Esophagus (tissue), 2 donors: ENCODE data around the gene S100A10. TPM values are rescaled to one million over a fixed set of nuclear protein-coding genes. Genes with fewer than 3 reads are reported as not detected.
A peak's percentile ranks its signal among the peaks of the same experiment; 100 is the strongest.

Experiments used
- H3K27ac ChIP-seq, 2 donors: one replicate each; pipeline ENCODE4 v1.5.1; 2013; ENCODE audit warnings: low read depth in 2 of 2, mild to moderate bottlenecking in 2 of 2, inconsistent platforms in 1 of 2, low read length in 1 of 2, moderate library complexity in 1 of 2
- H3K27me3 ChIP-seq, 2 donors: one replicate each; pipeline ENCODE4 v1.6.1; 2013; ENCODE audit warnings: low read length in 2 of 2, control low read depth in 1 of 2, mild to moderate bottlenecking in 1 of 2; ENCODE audit not compliant: insufficient read depth in 2 of 2, control insufficient read depth in 1 of 2
- H3K36me3 ChIP-seq, 2 donors: one replicate each; pipeline ENCODE4 v1.6.1; 2013; ENCODE audit warnings: low read length in 1 of 2; ENCODE audit not compliant: control insufficient read depth in 2 of 2, insufficient read depth in 2 of 2
- H3K4me1 ChIP-seq, 2 donors: one replicate each; pipeline ENCODE4 v1.6.1; 2013; ENCODE audit warnings: low read length in 1 of 2; ENCODE audit not compliant: control insufficient read depth in 2 of 2, insufficient read depth in 2 of 2
- H3K4me3 ChIP-seq, 2 donors: one replicate each; pipeline ENCODE4 v1.5.1; 2013; ENCODE audit warnings: low read length in 2 of 2, mild to moderate bottlenecking in 2 of 2, low read depth in 1 of 2, moderate library complexity in 1 of 2
- H3K9me3 ChIP-seq, 2 donors: one replicate each; pipeline ENCODE4 v1.6.1; 2013; ENCODE audit warnings: mild to moderate bottlenecking in 2 of 2, low read depth in 1 of 2, low read length in 1 of 2, moderate library complexity in 1 of 2; ENCODE audit not compliant: control insufficient read depth in 2 of 2, insufficient read depth in 1 of 2
- WGBS, 2 donors: extraction: QIAGEN DNeasy Blood & Tissue Kit; methylation state at CpG; one replicate each; pipeline ENCODE4 v1.1.7; 2013; 5-methylcytosine and 5-hydroxymethylcytosine counted together
- polyA plus RNA-seq, 2 donors: library from polyadenylated mRNA; stranded (reverse); fragments of 200-250 nt; gene quantifications; one replicate each; pipeline ENCODE4 v1.2.3, GENCODE V29; 2013
- donor health status: healthy with polysubstance abuse.
- donor health status: Bipolar disorder and iron deficiency.

The S100A10 gene
- polyA plus RNA-seq, 2 donors = 1,247 to 2,455 TPM

- Histone ChIP-seq H3K9me3 (no peaks in the 10 kb centered on the region), H3K36me3 (no peaks in the 10 kb centered on the region), H3K4me1 (no peaks in the 10 kb centered on the region), H3K4me3 (no peak overlapping the region), H3K27ac (no peak overlapping the region), H3K27me3 (no peaks in the 10 kb centered on the region)
- 78 to 86% methylated on average over 3 of the region's 3 CpGs for WGBS, 2 donors
Measured at GRCh38 chr1:151956957-151957497, 36.6 kb downstream of the S100A10 start.

- no peak overlapping the region for H3K27ac ChIP-seq
- 73 to 91% methylated on average over 7 of the region's 7 CpGs for WGBS, 2 donors
- H3K9me3 ChIP-seq = no peaks in the 10 kb centered on the region
- H3K27me3 ChIP-seq = no peaks in the 10 kb centered on the region
- H3K4me1 ChIP-seq = no peaks in the 10 kb centered on the region
- H3K36me3 ChIP-seq = no peaks in the 10 kb centered on the region
- no peak overlapping the region for H3K4me3 ChIP-seq
Measured at GRCh38 chr1:151953409-151954094, 40.1 kb downstream of the S100A10 start.

GRCh38 chr1:151952811-151953210 lies 40.8 kb downstream of the S100A10 start:
- WGBS, 2 donors = 77 to 81% methylated on average over 1 of the region's 1 CpG
- no peaks in the 10 kb centered on the region for H3K36me3 ChIP-seq
- H3K27ac ChIP-seq = no peak overlapping the region
- H3K4me3 ChIP-seq = no peak overlapping the region
- H3K4me1 ChIP-seq = peaks cover 0 to 2% of the 10 kb centered on the region in 2 donors
- no peaks in the 10 kb centered on the region for H3K27me3 ChIP-seq
- no peaks in the 10 kb centered on the region for H3K9me3 ChIP-seq

GRCh38 chr1:151949371-151950193 lies 44.1 kb downstream of the S100A10 start:
- Histone ChIP-seq H3K4me1 (peaks cover 3% of the 10 kb centered on the region in 2 donors), H3K36me3 (no peaks in the 10 kb centered on the region), H3K27ac (no peak overlapping the region), H3K9me3 (no peaks in the 10 kb centered on the region), H3K4me3 (no peak overlapping the region), H3K27me3 (no peaks in the 10 kb centered on the region)
- 95% methylated on average over 18 of the region's 18 CpGs for WGBS, 2 donors

- Histone ChIP-seq H3K27ac (no peak overlapping the region), H3K36me3 (no peaks in the 10 kb centered on the region), H3K9me3 (no peaks in the 10 kb centered on the region), H3K27me3 (no peaks in the 10 kb centered on the region), H3K4me3 (no peak overlapping the region), H3K4me1 (peaks cover 3 to 7% of the 10 kb centered on the region in 2 donors)
- 58 to 66% methylated on average over 1 of the region's 1 CpG for WGBS, 2 donors
Measured at GRCh38 chr1:151948506-151948905, 45.2 kb downstream of the S100A10 start.

DNA sequence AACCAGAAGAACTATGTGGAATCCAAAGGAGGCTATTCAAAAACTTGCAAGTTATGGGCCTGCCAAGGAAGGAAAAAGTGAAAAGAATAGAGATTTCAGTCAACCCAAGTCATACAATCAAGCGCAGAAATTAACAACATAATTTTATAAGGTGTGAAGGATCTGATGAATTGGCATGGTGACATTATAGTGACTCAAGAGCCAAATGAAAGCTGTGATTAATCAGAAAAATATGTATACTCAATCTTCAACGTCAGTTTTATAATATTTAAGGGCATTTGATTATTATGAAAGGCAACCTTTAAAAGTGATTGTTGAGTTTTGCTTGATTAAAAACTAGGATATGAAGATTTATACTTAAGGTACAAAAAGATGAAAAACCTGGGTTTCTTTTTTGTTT lies 46.5 kb downstream of the S100A10 start:
- peak overlapping the region; percentile 36 to 51 for H3K27ac ChIP-seq
- 49 to 67% methylated on average over 2 of the region's 2 CpGs for WGBS, 2 donors

DNA sequence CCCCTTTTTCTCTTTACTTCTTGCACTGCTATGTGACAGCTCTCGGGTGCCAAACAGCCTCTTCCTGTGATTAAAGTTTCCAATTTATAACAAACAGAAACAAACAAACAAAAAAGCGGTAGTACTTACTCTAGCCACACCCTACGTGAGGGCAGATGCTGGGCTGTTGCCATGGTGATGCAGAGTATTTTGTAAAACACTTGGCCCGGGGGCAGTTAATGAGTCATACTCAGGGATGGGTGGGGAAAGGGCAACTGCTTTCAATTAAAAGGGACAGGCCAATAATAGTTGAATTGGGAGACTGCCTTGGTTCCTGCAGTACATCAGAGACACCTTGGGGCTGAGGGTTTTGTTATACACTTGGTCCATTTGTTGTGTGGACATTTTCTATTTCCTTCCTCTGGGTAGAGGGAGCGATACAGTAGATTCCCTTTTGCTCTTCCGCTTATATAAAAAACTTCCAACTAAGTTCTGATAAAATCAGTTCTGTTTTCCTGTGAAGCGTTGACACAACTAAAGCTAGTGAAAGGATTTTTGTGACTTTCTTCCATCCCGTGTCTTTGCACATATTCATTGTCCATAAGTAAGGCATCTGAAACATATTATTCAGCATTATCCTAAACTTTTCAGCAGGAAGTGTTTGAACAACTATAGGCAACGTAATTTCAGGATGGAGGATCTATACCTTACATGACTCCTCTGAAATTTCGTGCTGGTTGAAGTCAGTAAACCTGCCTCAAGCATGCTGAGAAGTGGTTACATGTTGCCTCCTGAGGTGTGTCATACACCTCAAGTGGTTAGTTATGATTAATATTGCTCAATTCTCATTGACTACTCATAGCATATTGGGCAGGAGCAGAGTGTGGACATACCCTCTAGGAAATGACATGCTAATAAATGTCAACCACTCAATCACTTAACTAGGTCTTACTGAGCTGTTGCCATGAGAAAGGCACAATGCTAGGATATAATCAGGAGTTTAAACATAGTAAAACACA lies 47.6 kb downstream of the S100A10 start:
- no peak overlapping the region for H3K4me3 ChIP-seq
- H3K27me3 ChIP-seq = no peaks in the 10 kb centered on the region
- H3K36me3 ChIP-seq = no peaks in the 10 kb centered on the region
- WGBS, 2 donors = 19 to 33% methylated on average over 10 of the region's 10 CpGs
- no peaks in the 10 kb centered on the region for H3K9me3 ChIP-seq
- H3K27ac ChIP-seq = peak overlapping the region; percentile 24 to 50
- H3K4me1 ChIP-seq = peaks cover 3 to 9% of the 10 kb centered on the region in 2 donors

More for the DNA sequence above, 46.5 kb downstream of the S100A10 start:
- Histone ChIP-seq H3K4me1 (peaks cover 3 to 7% of the 10 kb centered on the region in 2 donors), H3K4me3 (no peak overlapping the region), H3K27me3 (no peaks in the 10 kb centered on the region), H3K36me3 (no peaks in the 10 kb centered on the region), H3K9me3 (no peaks in the 10 kb centered on the region)

DNA sequence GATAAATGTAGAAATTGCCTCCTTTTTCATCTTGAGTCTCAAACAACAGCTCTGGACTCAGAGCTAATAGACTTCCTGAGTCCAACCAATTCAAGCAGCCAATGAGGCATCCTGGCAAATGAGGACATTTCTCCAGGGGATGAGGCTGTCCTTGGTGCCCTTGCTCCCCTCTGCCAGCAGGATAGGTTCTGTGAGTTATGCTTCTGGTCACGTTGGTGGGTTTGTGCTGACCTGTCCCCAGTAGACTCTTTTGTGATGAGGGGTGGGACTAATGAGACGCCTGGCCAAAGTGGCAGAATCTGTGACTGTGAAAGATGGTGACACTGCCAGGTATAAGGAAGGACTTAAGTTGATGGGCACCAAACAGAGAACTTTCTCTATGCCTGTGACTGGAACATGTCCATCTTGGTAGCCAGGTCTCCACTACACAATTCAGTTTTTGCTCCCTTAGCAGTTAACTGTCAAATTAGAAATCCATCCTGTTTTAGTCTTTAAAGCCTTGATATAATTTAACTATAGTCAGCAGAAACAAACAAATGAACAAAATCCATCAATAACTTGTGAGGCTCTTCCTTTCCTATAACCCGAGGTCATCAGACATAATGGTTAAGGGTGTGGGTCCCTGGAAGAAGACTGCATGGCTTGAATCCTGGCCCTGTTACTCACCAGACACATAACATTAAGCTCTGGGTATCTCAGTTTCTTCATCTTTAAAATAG lies 48.6 kb downstream of the S100A10 start:
- Histone ChIP-seq H3K36me3 (no peaks in the 10 kb centered on the region), H3K27ac (peak overlapping the region; percentile 49 to 62), H3K4me1 (peaks cover 3 to 9% of the 10 kb centered on the region in 2 donors), H3K9me3 (no peaks in the 10 kb centered on the region), H3K4me3 (no peak overlapping the region), H3K27me3 (no peaks in the 10 kb centered on the region)
- WGBS, 2 donors = 53 to 56% methylated on average over 3 of the region's 3 CpGs
